DND-41 (cell line): ENCODE measurements around the gene CLTA.

Experiments
- ATAC-seq: fragments of 200-7000 bp; cut with Tn5 transposase; 3 replicates; pipeline ENCODE4 v1.9.1; 2021; ENCODE audit warnings: low read depth; ENCODE audit not compliant: insufficient read depth
- DNase-seq: peaks from one replicate; pipeline ENCODE4 v3.0.0-alpha.2; 2020
- H2AFZ ChIP-seq: 2 replicates; pipeline ENCODE4 v1.6.0; 2012; ENCODE audit warnings: low read depth, low read length
- H3K27ac ChIP-seq: 2 replicates; pipeline ENCODE4 v1.5.1; 2012; ENCODE audit warnings: low read length, inconsistent platforms
- H3K27me3 ChIP-seq: fragments of 200-600 bp; sonication (generic); 2 replicates; pipeline ENCODE4 v1.6.0; 2012; ENCODE audit warnings: low read length, mild to moderate bottlenecking, inconsistent platforms; ENCODE audit not compliant: insufficient read depth, poor library complexity
- H3K36me3 ChIP-seq: 2 replicates; pipeline ENCODE4 v1.5.1; 2012; ENCODE audit warnings: low read length, inconsistent platforms; ENCODE audit not compliant: insufficient read depth
- H3K4me1 ChIP-seq: 2 replicates; pipeline ENCODE4 v1.5.1; 2012; ENCODE audit warnings: mild to moderate bottlenecking, low read length; ENCODE audit not compliant: insufficient read depth
- H3K4me2 ChIP-seq: 2 replicates; pipeline ENCODE4 v1.6.0; 2012; ENCODE audit warnings: mild to moderate bottlenecking, moderate library complexity, low read length, inconsistent platforms; ENCODE audit not compliant: insufficient read depth
- H3K4me3 ChIP-seq, 2 experiments: fragments of 200-600 bp in 1 of 2; shearing (Covaris generic) in 1 of 2; 2 replicates each; pipeline ENCODE4 v1.5.1; 2012 to 2016; ENCODE audit warnings: inconsistent platforms in 2 of 2, low read length in 2 of 2, mild to moderate bottlenecking in 2 of 2, low read depth in 1 of 2, moderate library complexity in 1 of 2
- H3K79me2 ChIP-seq: 2 replicates; pipeline ENCODE4 v1.6.0; 2012; ENCODE audit warnings: low read length, inconsistent platforms; ENCODE audit not compliant: insufficient read depth
- H3K9ac ChIP-seq: 2 replicates; pipeline ENCODE4 v1.6.0; 2012; ENCODE audit warnings: low read depth, mild to moderate bottlenecking, inconsistent platforms, low read length, moderate library complexity
- H3K9me3 ChIP-seq: 2 replicates; pipeline ENCODE4 v1.5.1; 2012; ENCODE audit warnings: low read length, moderate library complexity, mild to moderate bottlenecking, inconsistent platforms; ENCODE audit not compliant: insufficient read depth, severe bottlenecking
- H4K20me1 ChIP-seq: 2 replicates; pipeline ENCODE4 v1.6.0; 2012; ENCODE audit warnings: low read length; ENCODE audit not compliant: insufficient read depth
- CTCF ChIP-seq: IDR thresholded peaks from 2 replicates; pipeline ENCODE4 v1.5.1; 2012; ENCODE audit warnings: borderline replicate concordance, low read length, moderate library complexity, mild to moderate bottlenecking; ENCODE audit not compliant: poor library complexity, severe bottlenecking; ENCODE audit errors: extremely low read depth
- EZH2 ChIP-seq: IDR thresholded peaks from 3 replicates; pipeline ENCODE4 v1.6.1; 2012; ENCODE audit warnings: borderline replicate concordance, low read depth, mild to moderate bottlenecking, moderate library complexity, low read length, inconsistent platforms; ENCODE audit not compliant: severe bottlenecking

The CLTA gene

GRCh38 chr9:36214571-36214970 lies 23.9 kb downstream of the CLTA start:
- ATAC-seq (no peak), DNase-seq (no peak)
- no peak overlapping the region for H3K27ac ChIP-seq
- H3K36me3 ChIP-seq, result peaks cover 86% of the 10 kb centered on the region
- no peaks in the 10 kb centered on the region for H3K27me3 ChIP-seq
- TF ChIP-seq EZH2 (no peak), CTCF (no peak)
- H4K20me1 ChIP-seq, result peaks cover 71% of the 10 kb centered on the region
- H3K4me2 ChIP-seq, result no peak overlapping the region
- no peak overlapping the region for H3K4me3 ChIP-seq
- H3K9ac ChIP-seq, result no peak overlapping the region
- H3K4me1 ChIP-seq, result peaks cover 24% of the 10 kb centered on the region
- peaks cover 38% of the 10 kb centered on the region for H3K79me2 ChIP-seq
- no peaks in the 10 kb centered on the region for H3K9me3 ChIP-seq
- H2AFZ ChIP-seq, result no peak overlapping the region

DNA sequence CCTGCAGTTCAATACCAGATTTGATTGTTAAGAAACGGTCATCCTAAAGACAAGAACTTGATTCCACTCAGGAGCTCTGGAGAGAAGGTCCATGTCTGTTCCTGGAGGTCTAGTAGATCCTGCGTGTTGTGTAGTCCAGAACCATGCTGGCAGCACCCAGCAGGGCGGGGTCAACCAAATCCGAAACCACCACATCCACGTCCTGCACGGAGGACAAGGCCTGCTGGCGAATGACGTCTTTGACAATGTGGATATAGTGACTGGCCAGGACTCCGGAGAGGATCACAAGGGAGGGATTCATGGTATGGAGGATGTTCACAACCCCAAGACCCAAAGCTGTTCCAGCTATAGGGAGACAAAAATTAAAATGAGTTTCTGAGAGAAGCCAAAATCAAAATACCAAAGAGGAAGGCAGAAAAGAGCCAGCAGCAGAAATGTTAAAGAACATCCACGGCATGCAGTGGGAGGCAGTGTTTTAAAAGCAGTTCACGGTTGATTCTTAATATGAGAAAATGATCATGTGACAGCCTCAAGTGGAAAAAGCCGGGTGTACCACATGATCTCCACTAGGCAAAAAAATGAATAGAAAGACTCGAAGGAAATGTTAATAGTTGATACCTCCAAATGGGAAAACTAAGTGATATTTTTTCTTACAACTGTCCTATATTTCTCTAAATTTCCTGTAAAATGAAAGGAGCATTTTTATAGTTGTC lies 26.7 kb downstream of the CLTA start:
- Histone ChIP-seq H3K27me3 (no peaks in the 10 kb centered on the region), H3K79me2 (peaks cover 24% of the 10 kb centered on the region; the same call in 1 of the 2 replicates), H2AFZ (no peak overlapping the region), H3K36me3 (peaks cover 84% of the 10 kb centered on the region), H3K27ac (no peak overlapping the region), H4K20me1 (peaks cover 54% of the 10 kb centered on the region), H3K4me2 (no peak overlapping the region), H3K9ac (no peak overlapping the region), H3K9me3 (peaks cover 1% of the 10 kb centered on the region), H3K4me1 (peaks cover 24% of the 10 kb centered on the region), H3K4me3 (no peak overlapping the region)
- ATAC-seq (no peak), DNase-seq (no peak)
- no peak for TF ChIP-seq EZH2
- TF ChIP-seq CTCF, result no peak

DNA sequence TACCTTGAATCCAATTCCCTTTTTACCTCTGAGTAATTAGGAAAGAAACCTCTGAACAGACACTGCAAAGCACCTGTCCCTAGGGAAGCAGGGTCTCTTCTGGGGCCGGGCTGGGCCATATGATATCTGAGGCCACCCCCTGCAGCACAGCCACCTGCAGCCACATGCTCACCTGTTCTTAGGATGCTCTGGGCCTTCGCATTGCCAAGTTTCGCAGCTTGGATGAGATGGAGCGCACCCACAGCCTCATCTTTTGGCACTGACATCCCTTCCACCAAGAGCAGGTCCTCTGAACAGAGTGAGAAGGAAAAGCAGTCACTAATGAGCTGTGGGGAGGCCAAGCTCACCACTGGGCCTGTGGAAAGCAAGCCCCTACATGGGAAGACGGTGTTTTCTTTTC lies 27.3 kb downstream of the CLTA start:
- Histone ChIP-seq H3K4me1 (peaks cover 24% of the 10 kb centered on the region), H3K4me2 (no peak overlapping the region), H3K36me3 (peaks cover 84% of the 10 kb centered on the region), H3K27ac (peak overlapping the region; percentile 31; the same call in 1 of the 2 replicates), H2AFZ (no peak overlapping the region), H3K9ac (no peak overlapping the region), H3K4me3 (no peak overlapping the region), H4K20me1 (peaks cover 48% of the 10 kb centered on the region), H3K27me3 (no peaks in the 10 kb centered on the region), H3K79me2 (peaks cover 24% of the 10 kb centered on the region), H3K9me3 (peaks cover 7% of the 10 kb centered on the region)
- no peak for TF ChIP-seq CTCF
- no peak for TF ChIP-seq EZH2
- ATAC-seq (no peak), DNase-seq (no peak)

GRCh38 chr9:36218411-36218901 lies 27.7 kb downstream of the CLTA start:
- Histone ChIP-seq H3K4me1 (peaks cover 24% of the 10 kb centered on the region), H3K4me3 (no peak overlapping the region), H4K20me1 (peaks cover 43% of the 10 kb centered on the region), H3K27ac (peak overlapping the region; percentile 36), H2AFZ (no peak overlapping the region), H3K27me3 (no peaks in the 10 kb centered on the region), H3K79me2 (peaks cover 24% of the 10 kb centered on the region), H3K36me3 (peaks cover 84% of the 10 kb centered on the region), H3K4me2 (no peak overlapping the region), H3K9ac (no peak overlapping the region), H3K9me3 (peaks cover 9% of the 10 kb centered on the region)
- DNase-seq (peak; percentile 44), ATAC-seq (peak; percentile 90)
- TF ChIP-seq EZH2 (no peak), CTCF (no peak)
